ENCODE results near the gene LAMA2. TPM values are rescaled to one million over a fixed set of nuclear protein-coding genes. Genes with fewer than 3 reads are reported as not detected.

Gene LAMA2
- total RNA-seq, 1 experiment from 2014 or later: 4.2 TPM

GRCh38 chr6:128836761-128837160, 46.2 kb upstream of the LAMA2 start:
- no peak overlapping the region for H3K4ac ChIP-seq (ENCODE audit: low read depth, low read length)
- H3K56ac ChIP-seq (ENCODE audit: insufficient read length, low read depth, low read length): no peak overlapping the region
- H3K23ac ChIP-seq (ENCODE audit: insufficient read length, low read depth, low read length): no peak overlapping the region
- Mint-ChIP-seq H3K36me3 (ENCODE audit: insufficient read depth in 1 of 3, low read depth in 3 of 3) (peaks cover 0 to 4% (median 0%) of the 10 kb centered on the region in 3 experiments; a peak in 2 of 7 replicates), H3K27ac (no peak overlapping the region), H3K27me3 (ENCODE audit: low read depth) (no peaks in the 10 kb centered on the region), H3K4me1 (no peaks in the 10 kb centered on the region), H3K4me3 (no peak overlapping the region), H3K9me3 (peaks cover 8 to 9% of the 10 kb centered on the region in 2 experiments; a peak in 4 of 5 replicates)
- no peak overlapping the region for H3K14ac ChIP-seq (ENCODE audit: insufficient read depth, low read length)
- H2BK12ac ChIP-seq (ENCODE audit: insufficient read length, low read depth, low read length): no peak overlapping the region
- H3K9ac ChIP-seq (ENCODE audit: extremely low read depth, insufficient read length, low read length): no peak overlapping the region
- no peak overlapping the region for H2BK20ac ChIP-seq (ENCODE audit: low read depth, low read length, poor library complexity, severe bottlenecking)
- no peaks in the 10 kb centered on the region for H3K79me2 ChIP-seq (ENCODE audit: insufficient read depth, low read length)
- H3K4me1 ChIP-seq (ENCODE audit: insufficient read depth, low read length): no peaks in the 10 kb centered on the region
- no peak overlapping the region for H4K5ac ChIP-seq (ENCODE audit: insufficient read length, low read depth, low read length)
- no peak for DNase-seq
- no peaks in the 10 kb centered on the region for H3K9me3 ChIP-seq (ENCODE audit: control insufficient read depth, low read depth, low read length)
- no peak overlapping the region for H3K18ac ChIP-seq (ENCODE audit: insufficient read length, low read depth, low read length)
- no CpG with 5 or more reads among the region's 1 CpG for WGBS (ENCODE audit: extremely low coverage, insufficient read length, low lambda C conversion rate)
- no peaks in the 10 kb centered on the region for H4K20me1 ChIP-seq (ENCODE audit: control insufficient read depth, insufficient read depth, insufficient read length)
- H2AK5ac ChIP-seq (ENCODE audit: insufficient read length, low read length): no peak overlapping the region
- no peak overlapping the region for H4K91ac ChIP-seq (ENCODE audit: insufficient read length, low read depth, low read length)
- no peak overlapping the region for H2AFZ ChIP-seq (ENCODE audit: low read length)
- H2BK120ac ChIP-seq (ENCODE audit: low read depth, low read length, poor library complexity, severe bottlenecking): no peak overlapping the region
- no peak overlapping the region for H4K8ac ChIP-seq (replicated peaks; ENCODE audit: insufficient read length, low read depth, low read length)
- TF ChIP-seq CTCF (conservative IDR thresholded peaks at IDR 0.05): no peak
- no peaks in the 10 kb centered on the region for H3K27me3 ChIP-seq (ENCODE audit: insufficient read depth, low read length)
- no peak overlapping the region for H2BK15ac ChIP-seq (ENCODE audit: low read depth, low read length)
- no peak overlapping the region for H3K27ac ChIP-seq (ENCODE audit: insufficient read length, low read depth, low read length)
- H2BK5ac ChIP-seq (ENCODE audit: insufficient read length, low read length): no peak overlapping the region
- no peak overlapping the region for H3T11ph ChIP-seq (ENCODE audit: low read length)
- H3K79me1 ChIP-seq (ENCODE audit: insufficient read depth, low read depth, low read length, poor library complexity, severe bottlenecking): no peaks in the 10 kb centered on the region
- H3K4me2 ChIP-seq (ENCODE audit: insufficient read depth, insufficient read length, low read length): no peak overlapping the region
- H3K23me2 ChIP-seq (ENCODE audit: insufficient read length, low read depth, low read length, poor library complexity, severe bottlenecking): no peaks in the 10 kb centered on the region
